Parathyroid adenoma (tissue), 2 donors: ENCODE data around the gene TSC2.
"Not testable (repeated sequence)": the region's sequence is repeated elsewhere in the genome, so short reads cannot be mapped to it uniquely, and the experiment has no call there.

ENCODE experiments used
- H2AFZ ChIP-seq: fragments of 300-600 bp; sonication (generic); one replicate; pipeline ENCODE4 v1.7.0; 2017; ENCODE audit warnings: antibody characterized with exemption, mild to moderate bottlenecking
- H3K27ac ChIP-seq: fragments of 300-600 bp; sonication (generic); one replicate; pipeline ENCODE4 v1.7.0; 2017
- H3K27me3 ChIP-seq: fragments of 300-600 bp; sonication (generic); one replicate; pipeline ENCODE4 v1.7.0; 2017; ENCODE audit warnings: low read length; ENCODE audit not compliant: control insufficient read depth, insufficient read depth
- H3K36me3 ChIP-seq: fragments of 300-600 bp; sonication (generic); one replicate; pipeline ENCODE4 v1.7.0; 2017; ENCODE audit warnings: low read length; ENCODE audit not compliant: control insufficient read depth, insufficient read depth
- H3K4me1 ChIP-seq: fragments of 300-600 bp; sonication (generic); one replicate; pipeline ENCODE4 v1.7.0; 2017; ENCODE audit warnings: control low read depth
- H3K4me2 ChIP-seq: fragments of 300-600 bp; sonication (generic); one replicate; pipeline ENCODE4 v1.7.0; 2017; ENCODE audit warnings: low read length
- H3K4me3 ChIP-seq: fragments of 300-600 bp; sonication (generic); one replicate; pipeline ENCODE4 v1.7.0; 2017; ENCODE audit warnings: low read depth, low read length
- H3K79me2 ChIP-seq: fragments of 300-600 bp; sonication (generic); one replicate; pipeline ENCODE4 v1.7.0; 2017; ENCODE audit warnings: control low read depth
- H3K9ac ChIP-seq: fragments of 300-600 bp; sonication (generic); one replicate; pipeline ENCODE4 v1.7.0; 2017; ENCODE audit warnings: mild to moderate bottlenecking
- H3K9me3 ChIP-seq: fragments of 300-600 bp; sonication (generic); one replicate; pipeline ENCODE4 v1.7.0; 2017; ENCODE audit warnings: low read length; ENCODE audit not compliant: control insufficient read depth
- CTCF ChIP-seq: fragments of 300-600 bp; sonication (generic); IDR thresholded peaks from one replicate; pipeline ENCODE4 v1.7.0; 2017; ENCODE audit warnings: antibody characterized with exemption, mild to moderate bottlenecking
- donor health status: primary hyperparathyroidism.

TSC2 gene

GRCh38 chr16:2117960-2118722, 70.4 kb downstream of the TSC2 start:
- H2AFZ ChIP-seq, H3K9me3 ChIP-seq, H3K79me2 ChIP-seq, H3K4me3 ChIP-seq, H3K27me3 ChIP-seq, H3K4me1 ChIP-seq, H3K27ac ChIP-seq, H3K9ac ChIP-seq, H3K36me3 ChIP-seq, H3K4me2 ChIP-seq: not testable (repeated sequence)

- H2AFZ ChIP-seq, H3K4me3 ChIP-seq, H3K36me3 ChIP-seq, H3K4me2 ChIP-seq, H3K9ac ChIP-seq, H3K27me3 ChIP-seq, H3K9me3 ChIP-seq, H3K4me1 ChIP-seq, H3K27ac ChIP-seq: not testable (repeated sequence)
- peaks cover 20% of the 10 kb centered on the region for H3K79me2 ChIP-seq
- TF ChIP-seq CTCF = peak; percentile 16
These were observed 73.5 kb downstream of the TSC2 start for GRCh38 chr16:2121325-2121724.

- Histone ChIP-seq H3K4me3 (no peak overlapping the region), H2AFZ (no peak overlapping the region), H3K9ac (no peak overlapping the region), H3K79me2 (peaks cover 25% of the 10 kb centered on the region), H3K36me3 (no peaks in the 10 kb centered on the region), H3K27me3 (no peaks in the 10 kb centered on the region), H3K4me1 (no peaks in the 10 kb centered on the region), H3K4me2 (no peak overlapping the region), H3K27ac (no peak overlapping the region), H3K9me3 (no peaks in the 10 kb centered on the region)
- TF ChIP-seq CTCF = no peak
These were observed 74.1 kb downstream of the TSC2 start for GRCh38 chr16:2121853-2122252.

GRCh38 chr16:2122429-2122828, 74.6 kb downstream of the TSC2 start:
- Histone ChIP-seq H3K79me2 (peaks cover 30% of the 10 kb centered on the region), H3K4me3 (no peak overlapping the region), H3K9me3 (no peaks in the 10 kb centered on the region), H3K36me3 (no peaks in the 10 kb centered on the region), H3K27me3 (no peaks in the 10 kb centered on the region), H3K9ac (no peak overlapping the region), H3K4me2 (no peak overlapping the region), H3K27ac (no peak overlapping the region), H3K4me1 (no peaks in the 10 kb centered on the region), H2AFZ (no peak overlapping the region)
- no peak for TF ChIP-seq CTCF

GRCh38 chr16:2122934-2123683, 75.3 kb downstream of the TSC2 start:
- not testable (repeated sequence) for H3K4me2 ChIP-seq, H3K4me3 ChIP-seq, H3K27ac ChIP-seq, H3K36me3 ChIP-seq, H3K4me1 ChIP-seq, H2AFZ ChIP-seq, H3K9ac ChIP-seq, H3K27me3 ChIP-seq, H3K9me3 ChIP-seq
- H3K79me2 ChIP-seq = peaks cover 30% of the 10 kb centered on the region

- not testable (repeated sequence) for H3K27ac ChIP-seq, H3K9ac ChIP-seq, H3K36me3 ChIP-seq, H3K4me2 ChIP-seq, H3K4me1 ChIP-seq, H3K4me3 ChIP-seq, H2AFZ ChIP-seq, H3K9me3 ChIP-seq, H3K27me3 ChIP-seq
- peaks cover 34% of the 10 kb centered on the region for H3K79me2 ChIP-seq
These were observed 76.1 kb downstream of the TSC2 start for GRCh38 chr16:2123706-2124376.

- not testable (repeated sequence) for H3K9me3 ChIP-seq, H3K4me1 ChIP-seq, H3K27me3 ChIP-seq, H3K9ac ChIP-seq, H3K36me3 ChIP-seq, H3K4me2 ChIP-seq, H2AFZ ChIP-seq, H3K4me3 ChIP-seq
- Histone ChIP-seq H3K79me2 (peaks cover 35% of the 10 kb centered on the region), H3K27ac (peak overlapping the region; percentile 64)
These were observed 76.5 kb downstream of the TSC2 start for GRCh38 chr16:2124377-2124693.

- H3K4me1 ChIP-seq, H3K36me3 ChIP-seq, H2AFZ ChIP-seq, H3K4me2 ChIP-seq, H3K9me3 ChIP-seq, H3K4me3 ChIP-seq, H3K27me3 ChIP-seq, H3K9ac ChIP-seq: not testable (repeated sequence)
- peak overlapping the region; percentile 64 for H3K27ac ChIP-seq
- peaks cover 35% of the 10 kb centered on the region for H3K79me2 ChIP-seq
These were observed 77.1 kb downstream of the TSC2 start for GRCh38 chr16:2124694-2125444.
